A673 (cell line): ENCODE results near the gene RSPH1.

Source experiments
- CTCF ChIP-seq: fragments of 300-800, 200-600 bp; sonication (generic); conservative IDR thresholded peaks from 2 replicates; pipeline ENCODE4 v1.5.1; 2017; ENCODE audit warnings: low read depth, mild to moderate bottlenecking, antibody characterized with exemption, low read length, moderate library complexity, mixed read lengths
- EZH2 ChIP-seq: fragments of 200-600 bp; sonication (generic); IDR thresholded peaks from 2 replicates; pipeline ENCODE4 v1.6.1; 2017; ENCODE audit warnings: borderline replicate concordance, low read depth, mild to moderate bottlenecking, mixed read lengths, antibody characterized with exemption, low read length; ENCODE audit not compliant: poor library complexity, severe bottlenecking

GRCh38 chr21:42443876-42444744 is 51.9 kb downstream of the RSPH1 start:
- no peak for TF ChIP-seq EZH2
- no peak for TF ChIP-seq CTCF
